Breast epithelium (tissue), 4 donors: ENCODE results near the gene PTPRN2. TPM values are rescaled to one million over a fixed set of nuclear protein-coding genes. Genes with fewer than 3 reads are reported as not detected.
"Not testable (repeated sequence)": the region's sequence is repeated elsewhere in the genome, so short reads cannot be mapped to it uniquely, and the experiment has no call there.

Experiments used
- DNase-seq, 2 donors: peaks; one replicate each; pipeline ENCODE4 v3.0.0-alpha.2; 2019; ENCODE audit warnings: low spot score in 2 of 2
- H3K27ac ChIP-seq, 2 donors: fragments of 200-600 bp; sonication (generic) in 1 of 2; one replicate each; pipeline ENCODE4 v1.5.1; 2016 to 2019; ENCODE audit warnings: mild to moderate bottlenecking in 1 of 2
- H3K27me3 ChIP-seq, 2 donors: fragments of 200-600 bp; sonication (generic) in 1 of 2; one replicate each; pipeline versions ENCODE4 v1.5.1 to v1.6.0; 2017 to 2019; ENCODE audit warnings: control low read depth in 1 of 2, mild to moderate bottlenecking in 1 of 2
- H3K36me3 ChIP-seq: fragments of 200-600 bp; one replicate; pipeline ENCODE4 v1.5.1; 2019
- H3K4me1 ChIP-seq, 2 donors: fragments of 200-600 bp; sonication (generic); one replicate each; pipeline ENCODE4 v1.5.1; 2016 to 2019; ENCODE audit warnings: control low read depth in 1 of 2
- H3K4me3 ChIP-seq, 3 donors: fragments of 200-600 bp; sonication (generic); 1 replicate in 2 of 3; 2 replicates in 1 of 3; pipeline ENCODE4 v1.5.1; 2016 to 2019; ENCODE audit warnings: mild to moderate bottlenecking in 3 of 3, moderate library complexity in 2 of 3
- H3K9me3 ChIP-seq, 2 donors: fragments of 200-600 bp; sonication (generic) in 1 of 2; one replicate each; pipeline ENCODE4 v1.5.1; 2016 to 2019; ENCODE audit warnings: control low read depth in 1 of 2
- CTCF ChIP-seq, 3 donors: fragments of 450-650 bp; IDR thresholded peaks; one replicate each; pipeline ENCODE4 v1.5.1; 2016 to 2017; ENCODE audit warnings: antibody characterized with exemption in 3 of 3, mild to moderate bottlenecking in 3 of 3, moderate library complexity in 3 of 3
- POLR2A ChIP-seq: fragments of 450-650 bp; IDR thresholded peaks from one replicate; pipeline ENCODE4 v1.6.1; 2016; ENCODE audit warnings: antibody characterized with exemption, mild to moderate bottlenecking, moderate library complexity
- POLR2AphosphoS5 ChIP-seq, 3 donors: sonication (generic); formaldehyde crosslinking; IDR thresholded peaks; one replicate each; pipeline ENCODE4 v1.6.1; 2017; ENCODE audit warnings: antibody characterized with exemption in 3 of 3
- intact Hi-C: fragments of 100-400 bp; cut with DNase I; formaldehyde crosslinking; loops from one replicate; pipeline ENCODE4 v1.15.1; 2023; ENCODE audit warnings: low total_unique reads
- total RNA-seq, 3 donors: library from RNA; depleted of rRNA; stranded (reverse); fragments of >200 nt; gene quantifications; one replicate each; pipeline ENCODE4 v1.1.0, GENCODE V29; 2016

The PTPRN2 gene
- total RNA-seq, 3 donors from 2014 or later = 1.6 to 2.2 (median 2.2) TPM

- TF ChIP-seq POLR2A (no peak), POLR2AphosphoS5 (IDR thresholded peaks at IDR 0.05) (no peak), CTCF (IDR thresholded peaks at IDR 0.05) (no peak)
- DNase-seq = peak in 1 of 2 donors; percentile 49
- no peaks in the 10 kb centered on the region for H3K9me3 ChIP-seq
- intact Hi-C loops = no loop called here
- H3K4me3 ChIP-seq = no peak overlapping the region
- peaks cover 0 to 19% of the 10 kb centered on the region in 2 donors for H3K27me3 ChIP-seq
- no peaks in the 10 kb centered on the region for H3K4me1 ChIP-seq
- no peak overlapping the region for H3K27ac ChIP-seq
- H3K36me3 ChIP-seq = no peaks in the 10 kb centered on the region
Observed at GRCh38 chr7:157897681-157898080, 689.9 kb downstream of the PTPRN2 start.

GRCh38 chr7:157896774-157897555, 690.7 kb downstream of the PTPRN2 start:
- peaks cover 0 to 19% of the 10 kb centered on the region in 2 donors for H3K27me3 ChIP-seq
- peak in 1 of 2 donors; percentile 46 for DNase-seq
- no peak overlapping the region for H3K4me3 ChIP-seq
- no peak overlapping the region for H3K27ac ChIP-seq
- H3K4me1 ChIP-seq = no peaks in the 10 kb centered on the region
- intact Hi-C loops = no loop called here
- TF ChIP-seq CTCF (IDR thresholded peaks at IDR 0.05) (no peak), POLR2AphosphoS5 (IDR thresholded peaks at IDR 0.05) (no peak), POLR2A (no peak)
- H3K36me3 ChIP-seq = no peaks in the 10 kb centered on the region
- no peaks in the 10 kb centered on the region for H3K9me3 ChIP-seq

DNA sequence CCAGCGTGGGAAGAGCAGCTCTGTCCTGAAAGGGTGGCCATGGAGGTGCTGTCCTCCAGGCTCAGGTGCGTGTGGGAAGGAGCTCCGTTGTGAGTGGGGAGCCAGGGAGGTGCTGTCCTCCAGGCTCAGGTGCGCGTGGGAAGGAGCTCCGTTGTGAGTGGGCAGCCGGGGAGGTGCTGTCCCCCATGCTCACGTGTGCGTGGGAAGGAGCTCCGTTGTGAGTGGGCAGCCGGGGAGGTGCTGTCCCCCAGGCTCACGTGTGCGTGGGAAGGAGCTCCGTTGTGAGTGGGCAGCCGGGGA, 691.3 kb downstream of the PTPRN2 start:
- DNase-seq = peak in 1 of 2 donors; percentile 14
- H3K9me3 ChIP-seq, H3K36me3 ChIP-seq, intact Hi-C loops, H3K4me3 ChIP-seq, H3K27ac ChIP-seq, H3K4me1 ChIP-seq: not testable (repeated sequence)
- peaks cover 0 to 22% of the 10 kb centered on the region in 2 donors for H3K27me3 ChIP-seq

DNA sequence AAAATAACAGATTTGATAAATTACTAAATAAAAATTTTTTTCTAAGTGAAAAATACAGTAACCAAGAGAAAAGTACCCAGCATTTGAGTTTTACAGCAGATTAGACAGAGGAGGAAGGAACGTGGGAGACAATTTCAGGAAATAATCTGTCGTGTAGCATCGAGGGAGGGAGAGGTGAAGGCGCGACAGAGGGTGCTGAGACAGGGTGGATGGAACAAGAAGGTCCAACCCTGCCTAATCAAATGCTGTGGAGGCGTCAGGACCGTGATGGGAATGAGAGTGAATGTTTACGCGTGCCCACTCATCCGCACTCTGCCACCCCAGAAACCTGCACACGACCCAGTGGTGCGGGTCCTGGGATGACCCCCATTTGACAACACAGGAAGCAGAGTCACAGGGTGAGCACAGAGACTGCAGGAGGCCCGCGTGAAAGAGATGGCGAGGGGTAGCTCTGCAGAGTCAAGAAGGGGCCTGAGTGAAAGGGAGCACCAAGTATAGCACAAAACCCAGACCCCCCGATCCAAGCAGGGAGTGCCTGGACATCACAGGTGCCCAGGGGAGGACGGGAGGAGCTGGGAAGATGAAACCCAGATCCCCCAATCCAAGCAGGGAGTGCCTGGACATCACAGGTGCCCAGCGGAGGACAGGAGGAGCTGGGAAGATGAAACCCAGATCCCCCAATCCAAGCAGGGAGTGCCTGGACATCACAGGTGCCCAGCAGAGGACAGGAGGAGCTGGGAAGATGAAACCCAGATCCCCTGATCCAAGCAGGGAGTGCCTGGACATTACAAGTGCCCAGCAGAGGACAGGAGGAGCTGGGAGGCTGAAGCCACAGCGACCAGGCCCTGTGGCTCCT, 691.9 kb downstream of the PTPRN2 start:
- no peak for TF ChIP-seq CTCF (IDR thresholded peaks at IDR 0.05)
- TF ChIP-seq POLR2A = no peak
- no peak for TF ChIP-seq POLR2AphosphoS5 (IDR thresholded peaks at IDR 0.05)
- intact Hi-C loops = no loop called here
- no peaks in the 10 kb centered on the region for H3K9me3 ChIP-seq
- DNase-seq = peak in 1 of 2 donors; percentile 24
- H3K27ac ChIP-seq = no peak overlapping the region
- no peaks in the 10 kb centered on the region for H3K36me3 ChIP-seq
- no peak overlapping the region for H3K4me3 ChIP-seq
- no peaks in the 10 kb centered on the region for H3K4me1 ChIP-seq
- H3K27me3 ChIP-seq = peaks cover 0 to 22% of the 10 kb centered on the region in 2 donors

DNA sequence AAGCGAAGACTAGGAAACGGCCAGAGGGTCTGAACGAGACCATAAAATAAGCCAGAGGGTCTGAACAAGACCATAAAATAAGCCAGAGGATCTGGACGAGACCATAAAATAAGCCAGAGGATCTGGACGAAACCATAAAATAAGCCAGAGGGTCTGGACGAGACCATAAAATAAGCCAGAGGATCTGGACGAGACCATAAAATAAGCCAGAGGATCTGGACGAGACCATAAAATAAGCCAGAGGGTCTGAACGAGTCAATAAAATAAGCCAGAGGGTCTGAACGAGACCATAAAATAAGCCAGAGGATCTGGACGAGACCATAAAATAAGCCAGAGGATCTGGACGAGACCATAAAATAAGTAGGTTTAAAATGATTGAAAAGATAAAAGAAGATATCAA, 692.5 kb downstream of the PTPRN2 start:
- intact Hi-C loops, H3K27ac ChIP-seq, H3K9me3 ChIP-seq, H3K4me1 ChIP-seq, H3K4me3 ChIP-seq, H3K36me3 ChIP-seq: not testable (repeated sequence)
- H3K27me3 ChIP-seq = peaks cover 0 to 22% of the 10 kb centered on the region in 2 donors
- peak in 1 of 2 donors; percentile 12 for DNase-seq

DNA sequence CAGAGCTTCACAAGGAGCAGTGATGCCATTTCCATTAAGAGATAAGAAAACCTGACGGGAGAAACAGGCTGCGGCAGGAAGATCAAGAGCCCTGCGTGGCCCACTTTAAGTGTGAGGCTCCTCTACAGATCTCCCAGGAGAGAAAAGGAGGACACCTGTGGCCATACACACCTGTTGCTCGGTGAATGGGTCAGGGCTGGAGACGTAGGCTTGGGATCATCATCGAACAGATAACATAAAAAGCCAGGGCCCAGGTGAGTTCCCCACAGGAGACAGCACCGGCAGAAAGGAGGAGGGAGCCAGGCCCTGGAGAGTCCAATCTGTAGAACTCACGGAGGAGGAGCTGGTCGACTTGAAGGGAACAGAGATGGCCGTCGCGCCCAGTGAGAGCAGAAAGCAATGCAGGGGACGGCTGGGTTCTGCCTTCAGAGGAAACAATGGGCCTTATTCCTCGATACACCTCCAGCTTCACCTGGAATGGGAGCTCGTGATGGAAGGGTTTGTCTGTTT, 694.0 kb downstream of the PTPRN2 start:
- Histone ChIP-seq H3K27me3 (peaks cover 0 to 16% of the 10 kb centered on the region in 2 donors), H3K4me1 (no peaks in the 10 kb centered on the region), H3K27ac (no peak overlapping the region), H3K9me3 (no peaks in the 10 kb centered on the region), H3K4me3 (no peak overlapping the region), H3K36me3 (no peaks in the 10 kb centered on the region)
- peak in 1 of 2 donors; percentile 24 for DNase-seq
- no peak for TF ChIP-seq CTCF (IDR thresholded peaks at IDR 0.05)
- no peak for TF ChIP-seq POLR2A
- TF ChIP-seq POLR2AphosphoS5 (IDR thresholded peaks at IDR 0.05) = no peak
- intact Hi-C loops = no loop called here
